ENCODE results near the gene AMBRA1.

The AMBRA1 gene

DNA sequence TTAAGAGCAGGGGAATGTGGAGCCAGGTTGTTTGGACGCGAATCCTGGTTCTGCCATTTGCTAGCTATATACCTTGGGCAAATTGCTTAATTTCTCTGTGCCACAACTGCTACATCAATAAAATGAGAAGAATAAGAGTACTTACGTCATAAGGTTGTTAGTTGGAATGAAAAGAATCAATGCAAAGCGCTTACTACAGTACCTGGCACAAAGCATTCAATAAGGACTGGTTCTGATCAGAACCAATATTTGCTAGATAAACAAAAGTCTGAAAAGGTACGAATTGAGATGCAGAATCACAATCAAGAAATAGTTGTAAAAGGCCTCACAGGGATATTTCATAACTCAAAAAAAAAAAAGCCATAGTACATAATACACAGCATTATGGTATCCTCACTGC, 11.2 kb downstream of the AMBRA1 start:
- TF ChIP-seq, protein P1, sequence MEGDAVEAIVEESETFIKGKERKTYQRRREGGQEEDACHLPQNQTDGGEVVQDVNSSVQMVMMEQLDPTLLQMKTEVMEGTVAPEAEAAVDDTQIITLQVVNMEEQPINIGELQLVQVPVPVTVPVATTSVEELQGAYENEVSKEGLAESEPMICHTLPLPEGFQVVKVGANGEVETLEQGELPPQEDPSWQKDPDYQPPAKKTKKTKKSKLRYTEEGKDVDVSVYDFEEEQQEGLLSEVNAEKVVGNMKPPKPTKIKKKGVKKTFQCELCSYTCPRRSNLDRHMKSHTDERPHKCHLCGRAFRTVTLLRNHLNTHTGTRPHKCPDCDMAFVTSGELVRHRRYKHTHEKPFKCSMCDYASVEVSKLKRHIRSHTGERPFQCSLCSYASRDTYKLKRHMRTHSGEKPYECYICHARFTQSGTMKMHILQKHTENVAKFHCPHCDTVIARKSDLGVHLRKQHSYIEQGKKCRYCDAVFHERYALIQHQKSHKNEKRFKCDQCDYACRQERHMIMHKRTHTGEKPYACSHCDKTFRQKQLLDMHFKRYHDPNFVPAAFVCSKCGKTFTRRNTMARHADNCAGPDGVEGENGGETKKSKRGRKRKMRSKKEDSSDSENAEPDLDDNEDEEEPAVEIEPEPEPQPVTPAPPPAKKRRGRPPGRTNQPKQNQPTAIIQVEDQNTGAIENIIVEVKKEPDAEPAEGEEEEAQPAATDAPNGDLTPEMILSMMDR (IDR thresholded peaks at IDR 0.05; ENCODE audit: low read depth, low read length) = no peak
- no peak for DNase-seq (ENCODE audit: low read depth, low spot score)
- in situ Hi-C loops (cut with HindIII; ENCODE audit: low sequenced_read_pairs) = no loop called here

DNA sequence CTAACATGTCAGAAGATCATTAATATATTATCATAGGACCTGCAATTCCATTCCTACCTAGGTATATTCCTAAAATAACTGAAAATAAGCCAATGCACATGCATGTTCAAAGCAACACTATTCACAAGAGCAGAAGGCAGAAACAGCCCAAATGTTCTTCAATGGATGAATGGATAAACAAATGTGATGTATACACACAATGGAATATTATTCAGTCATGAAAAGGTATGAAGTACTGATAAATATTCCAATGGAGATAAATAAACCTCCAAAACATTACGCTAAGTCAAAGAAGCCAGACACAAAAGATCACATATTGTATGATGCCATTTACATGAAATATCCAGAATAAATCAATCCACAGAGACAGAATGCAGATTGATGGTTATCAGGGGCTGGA, 16.8 kb downstream of the AMBRA1 start:
- no peak for DNase-seq (ENCODE audit: low read depth, low spot score)
- H3K4me3 ChIP-seq (ENCODE audit: low read depth, low read length) = no peak overlapping the region
- TF ChIP-seq, protein P1 (IDR thresholded peaks at IDR 0.05; ENCODE audit: low read depth, low read length) = no peak
- in situ Hi-C loops (cut with HindIII; ENCODE audit: low sequenced_read_pairs) = no loop called here

More for the DNA sequence above, 11.2 kb downstream of the AMBRA1 start:
- H3K4me3 ChIP-seq (ENCODE audit: low read depth, low read length) = no peak overlapping the region

DNA sequence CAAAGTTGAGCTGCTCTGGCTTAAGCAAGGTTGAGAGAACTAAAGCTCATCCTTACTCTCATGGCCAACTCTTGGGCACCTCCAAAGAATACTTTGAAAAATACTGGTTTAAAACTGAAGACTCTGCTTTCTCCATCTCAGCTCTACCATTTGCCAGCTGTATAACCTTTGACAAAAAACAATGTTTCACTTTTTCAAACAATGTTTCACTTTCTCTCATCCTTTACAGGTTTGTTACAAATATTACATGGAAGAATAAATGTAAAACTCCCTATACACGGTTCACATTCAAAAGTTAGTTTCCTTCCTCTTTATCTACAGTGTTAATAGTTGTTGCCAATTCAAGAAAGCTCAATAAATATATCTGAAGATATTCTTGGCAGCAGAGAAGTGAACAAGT, 19.2 kb downstream of the AMBRA1 start:
- in situ Hi-C loops (cut with HindIII; ENCODE audit: low sequenced_read_pairs) = no loop called here
- TF ChIP-seq, protein P1 (IDR thresholded peaks at IDR 0.05; ENCODE audit: low read depth, low read length) = no peak
- DNase-seq (ENCODE audit: low read depth, low spot score) = no peak
- H3K4me3 ChIP-seq (ENCODE audit: low read depth, low read length) = no peak overlapping the region

DNA sequence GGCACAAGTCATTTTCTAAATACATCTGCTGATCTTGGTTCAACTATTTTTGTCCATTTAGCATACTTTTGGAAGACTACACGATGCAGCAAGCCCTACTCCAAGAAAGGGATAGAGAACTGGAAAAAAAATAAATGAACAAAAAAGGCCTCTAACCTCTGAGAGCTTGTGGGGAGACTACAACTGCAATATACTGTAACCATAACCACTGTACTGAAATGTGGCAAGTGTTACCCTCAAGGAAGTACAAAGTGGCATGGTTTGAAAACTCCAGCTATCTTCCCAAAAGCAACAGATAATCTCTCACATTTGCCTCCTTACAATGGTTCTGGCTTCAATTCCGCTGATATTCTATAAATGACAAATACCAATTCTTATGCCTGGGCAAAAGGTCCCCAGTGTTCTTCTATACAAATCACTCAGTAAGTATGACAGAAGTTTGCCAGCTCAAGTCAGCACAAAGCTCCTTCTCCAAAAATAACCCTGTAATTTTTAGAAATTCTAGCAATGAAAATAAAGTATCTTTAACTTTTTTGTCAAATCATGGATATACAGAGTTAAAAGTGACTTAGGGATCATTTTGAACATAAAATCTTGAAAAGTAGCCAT, 22.9 kb downstream of the AMBRA1 start:
- no peak for DNase-seq (ENCODE audit: low read depth, low spot score)
- TF ChIP-seq, protein P1 (IDR thresholded peaks at IDR 0.05; ENCODE audit: low read depth, low read length) = no peak
- in situ Hi-C loops (cut with HindIII; ENCODE audit: low sequenced_read_pairs) = no loop called here
- H3K4me3 ChIP-seq (ENCODE audit: low read depth, low read length) = no peak overlapping the region

DNA sequence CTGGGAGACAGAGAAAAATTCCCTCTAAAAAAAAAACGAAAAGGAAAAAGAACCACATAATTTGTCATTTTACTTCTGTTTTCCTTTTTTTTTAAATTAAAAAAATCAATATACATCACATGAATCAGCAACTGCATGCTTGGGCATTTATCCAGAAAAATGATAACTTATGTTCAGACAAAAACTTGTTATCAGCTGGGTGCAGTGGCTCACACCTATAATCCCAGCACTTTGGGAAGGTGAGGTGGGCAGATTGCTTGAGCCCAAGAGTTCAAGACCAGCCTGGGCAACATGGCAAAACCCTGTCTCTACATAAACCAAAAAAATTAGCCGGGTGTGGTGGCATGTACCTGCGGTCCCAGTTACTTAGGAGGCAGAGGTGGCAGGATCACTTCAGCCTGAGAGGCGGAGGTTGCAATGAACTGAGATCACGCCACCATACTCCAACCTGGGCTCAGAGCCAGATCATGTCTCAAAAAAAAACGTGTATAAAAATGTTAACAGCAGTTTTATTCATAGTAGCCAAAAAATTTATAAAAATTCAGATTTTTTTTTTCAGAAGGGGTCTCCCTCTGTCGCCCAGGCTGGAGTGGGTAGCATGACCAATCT, 28.5 kb downstream of the AMBRA1 start:
- TF ChIP-seq, protein P1 (IDR thresholded peaks at IDR 0.05; ENCODE audit: low read depth, low read length) = no peak
- H3K4me3 ChIP-seq (ENCODE audit: low read depth, low read length) = no peak overlapping the region
- in situ Hi-C loops (cut with HindIII; ENCODE audit: low sequenced_read_pairs) = no loop called here
- no peak for DNase-seq (ENCODE audit: low read depth, low spot score)

DNA sequence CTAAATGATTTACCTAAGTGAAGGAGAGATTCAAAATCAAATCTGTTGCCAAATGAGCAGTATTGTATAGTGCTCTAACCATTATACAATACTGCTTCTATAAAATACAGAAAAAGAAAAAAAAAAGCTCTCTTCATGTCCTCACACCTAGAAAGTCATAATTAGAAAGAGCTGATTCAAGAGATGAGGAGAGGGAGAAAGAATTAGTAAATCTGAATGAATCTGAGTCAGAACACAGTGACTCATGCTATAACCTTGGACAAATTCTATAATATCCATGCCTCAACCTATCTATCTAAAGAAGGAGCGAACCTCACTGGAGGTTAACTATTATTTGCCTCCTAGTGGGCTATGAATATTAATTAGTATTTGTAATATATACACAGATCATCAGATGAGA, 29.4 kb downstream of the AMBRA1 start:
- in situ Hi-C loops (cut with HindIII; ENCODE audit: low sequenced_read_pairs) = no loop called here
- DNase-seq (ENCODE audit: low read depth, low spot score) = peak; percentile 58
- H3K4me3 ChIP-seq (ENCODE audit: low read depth, low read length) = no peak overlapping the region

More for the DNA sequence above, 29.4 kb downstream of the AMBRA1 start:
- TF ChIP-seq, protein P1 (IDR thresholded peaks at IDR 0.05; ENCODE audit: low read depth, low read length) = no peak
